ELF-1 (cell line): ENCODE data around the gene BMP6.

ENCODE experiments used
- DNase-seq: peaks from one replicate; pipeline ENCODE4 v3.0.0-alpha.2; 2016; ENCODE audit warnings: low read depth, low spot score

The BMP6 gene

DNA sequence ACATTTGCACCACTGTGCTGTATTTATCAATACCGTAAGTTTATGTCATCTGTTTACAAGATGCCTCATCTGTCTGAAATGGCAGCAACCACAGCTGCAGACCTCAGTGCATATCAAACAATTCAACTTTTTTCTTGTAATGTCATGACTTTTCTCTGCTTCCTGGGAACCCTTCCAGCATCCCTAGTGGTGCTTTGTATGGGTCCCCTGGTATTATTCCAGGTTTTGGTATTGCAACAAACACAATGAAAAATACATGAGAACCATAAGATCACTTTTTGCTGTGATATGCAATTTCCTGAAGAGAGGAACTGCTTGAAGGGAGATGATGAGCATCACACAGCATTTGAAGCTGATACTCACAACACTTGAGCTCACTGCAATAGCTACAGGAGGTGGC, 196.7 kb downstream of the BMP6 start:
- no peak for DNase-seq

DNA sequence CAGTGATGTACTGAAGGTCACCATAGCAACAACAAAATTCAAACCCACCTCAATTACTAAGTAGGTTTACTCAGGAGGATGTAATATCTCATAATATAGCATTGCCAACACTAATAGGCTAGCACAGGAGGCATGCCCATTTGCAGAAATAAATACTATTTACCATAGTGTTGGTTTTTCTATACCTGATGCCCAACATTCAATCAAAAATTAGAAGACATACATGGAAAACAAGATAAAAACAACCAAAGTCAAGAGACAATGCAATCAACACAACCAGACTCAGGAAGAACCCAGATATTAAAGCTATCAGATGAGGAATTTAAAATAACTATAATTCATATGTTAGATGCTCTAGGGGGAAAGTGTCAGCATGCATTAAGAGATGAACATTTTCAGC, 199.0 kb downstream of the BMP6 start:
- no peak for DNase-seq
